HG03565 (cell line): ENCODE results near the gene OXLD1.
"Not testable (repeated sequence)": the region's sequence is repeated elsewhere in the genome, so short reads cannot be mapped to it uniquely, and the experiment has no call there.

Experiments
- ATAC-seq: cut with Tn5 transposase; IDR thresholded peaks from one replicate; pipeline ENCODE4 v1.9.1; 2021; ENCODE audit warnings: mild to moderate bottlenecking, moderate library complexity; ENCODE audit not compliant: unreplicated experiment

Gene OXLD1

DNA sequence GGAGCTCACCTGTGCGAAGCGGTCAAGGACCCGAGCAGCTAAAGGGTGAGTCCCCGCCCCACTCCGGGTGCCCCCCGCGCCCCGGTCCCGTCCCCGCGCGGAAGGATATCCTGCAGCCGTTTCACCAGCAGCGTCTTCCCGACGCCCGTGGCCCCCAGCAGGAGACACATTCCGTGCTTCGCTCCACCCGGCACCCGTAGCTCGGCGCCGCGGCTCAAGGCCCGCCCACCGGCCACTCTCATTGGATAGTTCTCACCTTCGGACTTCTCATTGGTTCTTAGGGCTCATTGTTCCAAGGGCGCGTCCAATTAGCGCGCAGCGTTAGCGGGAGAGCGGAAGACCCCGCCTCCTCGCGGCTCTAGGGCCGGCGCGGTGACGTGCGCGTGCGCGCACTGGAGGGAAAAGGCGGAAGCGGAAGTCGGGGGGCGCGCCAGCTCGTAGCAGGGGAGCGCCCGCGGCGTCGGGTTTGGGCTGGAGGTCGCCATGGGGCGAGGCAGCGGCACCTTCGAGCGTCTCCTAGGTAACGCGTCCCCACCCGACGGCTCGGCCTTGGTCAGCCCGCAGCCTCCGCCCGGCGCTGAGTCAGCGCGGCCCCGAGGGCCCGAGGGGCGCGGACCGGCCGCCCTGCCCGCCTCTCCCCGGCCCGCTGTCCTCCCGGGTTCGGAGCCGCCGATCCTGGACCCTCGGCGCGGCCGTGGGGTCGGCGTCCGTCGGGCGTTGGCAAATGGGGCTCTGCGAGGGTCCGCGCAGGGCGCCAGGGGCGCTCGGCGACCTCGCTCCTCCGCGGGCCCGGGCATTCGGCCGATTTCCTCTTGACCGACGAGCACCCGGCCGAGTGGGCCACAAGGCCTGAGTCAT is 17.4 kb upstream of the OXLD1 start, which contains the start of the genes ARL16 and HGS:
Gene ARL16, minus strand, starts transcription at position 214 of the 858 bp plus-strand sequence. Its CDS starts 44 bp downstream, at position 170.
Gene HGS, plus strand, starts transcription at position 428 of the 858 bp plus-strand sequence. Its CDS starts 56 bp downstream, at position 484.
- peak; percentile 86 for ATAC-seq

GRCh38 chr17:81683208-81683583 is 16.8 kb upstream of the OXLD1 start:
- no peak for ATAC-seq

DNA sequence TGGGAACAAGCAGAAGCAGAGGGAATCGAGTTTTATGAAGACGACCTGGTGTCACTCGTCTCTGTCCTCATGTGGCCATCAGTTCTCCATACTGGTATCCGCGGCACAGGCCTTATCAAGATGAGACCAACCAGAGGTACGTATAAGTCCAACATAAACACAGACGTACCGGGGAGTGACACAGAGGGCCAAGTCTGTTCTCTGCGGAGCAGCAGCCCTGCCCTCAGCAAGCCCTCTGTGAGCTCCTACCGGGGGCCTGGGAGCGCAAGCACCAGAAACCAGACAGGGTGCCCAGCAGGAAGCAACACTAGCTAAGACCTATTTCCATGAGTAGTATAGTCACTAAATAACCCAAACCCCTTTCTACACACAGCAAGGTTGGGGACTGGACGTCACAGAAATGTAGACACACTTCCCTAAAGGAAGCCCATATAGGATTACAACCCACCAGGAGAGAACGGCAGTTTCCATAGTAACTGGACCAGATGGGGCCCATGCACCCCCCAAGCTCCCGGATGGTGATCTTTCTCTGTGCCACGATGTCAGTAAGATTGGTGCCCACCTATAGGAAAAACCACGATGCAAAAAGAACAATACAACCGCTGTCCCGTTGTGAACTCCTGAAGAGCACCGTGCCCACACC is 16.3 kb upstream of the OXLD1 start:
- ATAC-seq: no peak

DNA sequence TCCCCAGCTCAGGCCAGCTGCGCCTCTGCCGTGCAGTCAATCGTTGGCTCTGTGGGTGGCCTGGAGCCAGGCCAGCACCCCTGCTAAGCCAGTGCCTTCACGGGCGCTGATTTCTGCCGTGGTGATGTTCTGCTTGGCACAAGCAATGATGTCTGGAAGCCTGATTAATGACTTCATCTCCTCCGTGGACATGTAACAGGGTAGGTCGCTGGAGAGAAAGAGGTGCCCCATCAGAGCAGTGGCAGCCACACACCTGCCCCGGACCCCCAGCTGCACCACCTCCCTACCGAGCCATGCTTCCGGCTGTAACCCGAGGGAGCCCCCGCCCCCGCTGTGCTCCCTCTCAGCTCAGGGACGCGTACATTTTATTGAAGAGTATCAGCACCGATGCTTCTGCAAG is 15.3 kb upstream of the OXLD1 start:
- ATAC-seq: no peak

DNA sequence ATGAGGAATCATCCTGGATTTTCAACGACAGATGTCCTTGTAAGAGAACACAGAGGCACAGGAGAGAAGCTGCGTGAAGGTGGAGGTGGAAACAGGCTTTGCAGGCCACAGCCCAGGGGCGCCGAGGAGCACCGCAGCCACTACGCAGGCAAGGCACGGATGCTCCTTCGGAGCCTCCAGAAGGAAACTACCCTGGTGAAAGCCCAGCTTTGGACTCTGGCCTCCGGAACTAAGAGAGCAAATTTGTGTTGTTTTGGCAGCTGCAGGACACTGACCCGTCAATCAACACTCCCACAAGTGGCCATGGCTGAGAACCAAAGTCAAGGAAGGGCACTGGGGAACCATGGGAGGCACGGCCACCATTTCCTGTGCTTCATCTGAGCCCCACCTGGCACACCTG is 13.7 kb upstream of the OXLD1 start:
- no peak for ATAC-seq

GRCh38 chr17:81676906-81677305 is 10.5 kb upstream of the OXLD1 start:
- no peak for ATAC-seq

- ATAC-seq: not testable (repeated sequence)
Measured at GRCh38 chr17:81675515-81676221, 9.3 kb upstream of the OXLD1 start.

DNA sequence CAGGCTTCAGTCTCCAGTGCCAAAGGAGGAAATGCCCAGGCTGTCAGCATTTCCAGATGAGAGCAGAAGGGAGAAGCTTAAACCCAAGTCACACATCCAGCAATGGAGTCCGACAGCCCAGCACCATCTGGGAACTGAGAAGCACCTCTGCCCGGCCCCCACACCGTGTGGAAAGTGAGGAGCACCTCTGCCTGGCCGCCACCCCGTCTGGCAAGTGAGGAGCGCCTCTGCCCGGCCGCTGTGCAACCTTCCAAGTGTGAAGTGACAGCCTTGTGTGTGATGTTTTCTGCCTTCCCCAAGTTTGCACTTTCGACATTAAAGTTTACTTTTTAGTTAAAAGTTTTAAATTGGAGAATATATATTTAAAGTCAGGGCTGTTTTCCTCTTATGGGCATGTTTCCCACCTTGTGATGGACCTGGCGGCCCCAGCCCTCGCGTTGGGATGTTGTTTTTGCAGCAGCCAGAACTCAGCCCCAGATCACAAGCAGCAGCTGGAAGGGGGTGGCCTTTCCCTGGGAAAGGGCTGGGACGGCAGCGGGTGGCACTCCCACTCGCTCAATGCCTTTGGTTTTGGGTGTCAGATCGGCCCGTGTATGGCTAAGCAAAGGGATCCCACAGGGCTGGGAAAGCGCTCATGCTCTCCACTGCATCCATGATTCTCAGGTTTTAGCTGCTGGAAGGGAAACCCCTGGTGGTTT is 7.3 kb upstream of the OXLD1 start:
- ATAC-seq: no peak

DNA sequence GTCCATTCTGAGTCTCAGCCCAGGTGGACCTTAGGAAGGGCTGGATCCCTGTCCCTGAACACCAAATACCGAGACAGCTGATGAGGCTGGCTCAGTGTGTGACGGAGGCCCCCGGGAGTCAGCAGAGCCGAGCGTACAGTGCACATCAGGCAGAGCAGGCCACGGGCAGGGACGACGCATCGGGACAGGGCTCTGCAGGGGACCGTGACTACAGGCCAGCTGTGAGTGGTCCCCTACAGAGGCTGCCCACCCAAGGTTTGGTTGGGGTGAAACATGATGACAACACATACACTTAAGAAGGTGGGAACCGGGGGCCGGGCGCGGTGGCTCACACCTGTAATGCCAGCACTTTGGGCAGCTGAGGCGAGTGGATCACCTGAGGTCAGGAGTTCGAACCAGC is 6.5 kb upstream of the OXLD1 start:
- no peak for ATAC-seq

GRCh38 chr17:81672504-81672903 is 6.1 kb upstream of the OXLD1 start:
- no peak for ATAC-seq

GRCh38 chr17:81667754-81668153 is 1.3 kb upstream of the OXLD1 start:
- no peak for ATAC-seq

DNA sequence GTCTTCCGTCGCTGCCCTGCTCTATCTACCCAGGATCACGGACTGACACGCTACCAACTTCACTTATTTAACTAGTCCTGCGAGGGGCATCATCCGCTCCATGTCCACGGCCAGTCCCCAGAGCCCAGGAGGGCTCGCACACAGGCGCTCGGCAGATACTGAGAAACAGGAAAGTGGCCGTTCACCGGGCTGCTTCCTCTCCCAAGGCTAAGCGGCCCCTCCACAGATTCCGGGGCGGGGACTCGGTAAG is 388 bp downstream of the OXLD1 start:
- ATAC-seq: peak; percentile 5

GRCh38 chr17:81665205-81666091 is 957 bp downstream of the OXLD1 start:
- ATAC-seq: no peak

DNA sequence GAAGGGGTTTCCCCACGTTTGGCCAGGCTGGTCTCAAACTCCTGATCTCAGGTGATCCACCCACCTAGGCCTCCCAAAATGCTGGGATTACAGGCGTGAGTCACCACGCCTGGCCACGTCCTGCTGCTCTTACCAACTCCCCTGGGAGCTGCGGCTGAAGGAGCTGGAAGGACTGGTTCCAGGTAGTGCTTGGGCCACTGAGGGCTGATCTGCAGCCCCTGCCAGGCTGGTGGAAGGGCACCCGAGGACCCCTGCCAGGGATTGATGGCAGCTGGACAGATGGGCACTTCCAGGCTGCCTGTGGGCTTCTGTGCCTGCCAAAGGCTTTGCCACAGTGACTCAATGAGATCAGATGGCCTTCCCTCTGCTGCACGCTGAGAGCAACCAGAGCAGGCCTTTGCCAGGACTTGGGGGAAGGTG is 2.3 kb downstream of the OXLD1 start:
- no peak for ATAC-seq

DNA sequence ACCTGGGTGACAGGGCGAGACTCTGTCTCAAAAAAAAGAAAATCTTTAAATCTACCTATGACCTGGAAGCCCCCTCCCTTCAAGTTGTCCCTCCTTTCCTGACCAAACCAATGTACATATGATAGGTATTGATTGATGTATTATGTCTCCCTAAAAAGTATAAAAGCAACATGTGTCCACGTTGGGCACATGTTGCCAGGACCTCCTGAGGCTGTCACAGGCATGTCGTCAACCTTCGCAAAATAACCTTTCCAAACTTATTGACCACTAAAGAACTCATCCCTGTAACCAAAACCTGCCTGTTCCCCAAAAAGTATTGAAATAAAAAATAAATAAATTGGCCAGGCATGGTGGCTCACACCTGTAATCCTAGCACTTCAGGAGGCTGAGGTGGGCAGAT is 4.4 kb downstream of the OXLD1 start:
- no peak for ATAC-seq

GRCh38 chr17:81660441-81660840 is 6.0 kb downstream of the OXLD1 start:
- no peak for ATAC-seq

DNA sequence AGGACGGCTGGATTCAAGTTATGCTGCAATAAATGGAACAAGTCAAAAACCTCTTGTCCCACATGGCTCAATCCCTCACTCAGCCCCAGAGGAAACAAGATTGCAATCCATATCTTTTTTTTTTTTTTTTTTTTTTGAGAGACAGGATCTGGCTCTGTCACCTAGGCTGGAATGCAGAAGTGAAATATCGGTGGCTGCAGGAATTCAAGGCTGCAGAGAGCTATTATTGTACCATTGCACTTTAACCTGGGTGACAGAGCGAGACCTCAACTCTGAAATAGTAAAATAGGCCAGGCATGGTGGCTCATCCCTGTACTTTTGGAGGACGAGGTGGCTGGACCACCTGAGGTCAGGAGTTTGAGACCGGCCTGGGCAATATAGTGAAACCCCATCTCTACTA is 7.4 kb downstream of the OXLD1 start:
- no peak for ATAC-seq

DNA sequence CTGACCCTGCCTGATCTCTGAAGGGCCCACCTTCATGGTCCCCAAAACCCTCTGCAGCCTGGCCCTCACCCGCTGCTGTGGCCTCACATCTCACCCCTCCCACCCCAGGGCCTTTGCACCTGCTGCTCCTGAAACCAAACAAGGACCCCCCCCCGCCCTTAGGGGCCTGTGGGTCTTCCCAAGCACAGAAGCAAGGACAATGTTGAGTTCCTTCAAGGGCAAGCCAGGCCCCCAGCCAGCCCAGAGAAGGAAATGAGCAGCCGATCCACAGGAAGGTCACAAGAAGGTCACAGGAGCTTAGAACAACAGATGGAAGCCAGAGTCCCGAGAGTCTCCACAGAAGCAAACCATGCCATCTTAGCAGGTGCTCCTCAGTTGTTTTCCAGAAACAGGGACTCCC is 9.6 kb downstream of the OXLD1 start:
- no peak for ATAC-seq

GRCh38 chr17:81656118-81656743 is 10.2 kb downstream of the OXLD1 start, which contains the start of gene PDE6G:
Gene PDE6G (minus strand): TSS chr17:81656542. CDS start chr17:81653305, 3,237 bp downstream.
- ATAC-seq: no peak
